NCI-H774 (cell line): ENCODE measurements around the gene MASP1.
"Not testable (repeated sequence)": the region's sequence is repeated elsewhere in the genome, so short reads cannot be mapped to it uniquely, and the experiment has no call there.

Source experiments
- DNase-seq: peaks from one replicate; lab custom pipeline; 2025; lab: John Stamatoyannopoulos, UW

MASP1 gene

DNA sequence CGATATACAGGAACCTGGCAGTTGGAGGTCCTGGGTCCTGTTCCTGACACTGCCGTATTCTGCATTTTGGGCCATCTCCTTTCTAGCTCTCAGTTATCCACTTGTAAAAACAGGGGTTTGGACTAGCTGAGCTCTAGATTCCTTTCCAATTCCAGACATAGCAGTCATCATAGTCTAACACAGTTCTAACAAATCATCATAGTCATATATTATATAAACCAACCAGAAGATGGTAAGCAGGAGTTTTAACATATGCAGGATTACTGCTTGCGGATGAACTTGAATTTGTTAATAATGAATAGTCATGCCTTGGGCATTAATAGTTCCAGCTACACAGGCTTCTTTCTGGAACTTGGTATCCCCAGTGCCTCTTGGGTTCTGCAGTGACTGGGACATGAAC, 26.6 kb downstream of the MASP1 start:
- no peak for DNase-seq

DNA sequence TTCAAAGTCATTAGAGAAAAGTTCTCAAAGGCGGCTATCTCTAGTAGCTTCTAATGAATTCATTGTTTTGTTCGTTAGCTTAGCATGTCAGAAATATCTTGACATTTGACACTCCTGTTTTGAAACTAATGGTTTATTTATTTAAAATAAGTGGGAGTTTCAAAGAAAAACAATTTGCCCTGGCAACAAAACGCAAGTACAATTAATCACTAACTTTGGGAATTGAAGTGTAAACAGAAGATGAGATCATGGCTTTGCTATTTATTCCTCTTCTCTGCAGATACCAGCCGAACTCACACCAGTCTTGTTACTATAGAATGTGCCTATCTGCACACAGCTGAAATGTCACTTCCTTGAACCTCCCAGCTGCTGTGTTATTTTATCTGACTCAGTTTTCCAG, 27.5 kb downstream of the MASP1 start:
- DNase-seq: peak; percentile 25

DNA sequence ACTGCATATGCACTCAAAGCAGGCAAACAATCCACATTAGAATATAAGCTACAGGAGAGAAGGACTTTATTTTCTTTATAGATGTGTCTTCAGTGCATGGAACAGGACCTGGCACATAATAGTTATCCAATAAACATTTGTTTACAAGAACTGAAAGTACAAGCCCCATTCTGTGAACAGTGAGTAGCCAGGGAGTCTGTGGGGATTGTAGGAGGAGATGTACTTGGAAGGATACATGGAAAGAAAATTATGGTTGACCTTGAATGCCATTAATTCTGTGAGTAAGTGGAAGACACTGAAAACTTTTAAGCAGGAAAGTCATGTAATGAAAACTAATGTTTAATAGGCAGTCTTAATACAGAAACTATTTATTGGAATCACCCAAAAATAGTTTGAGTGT, 28.3 kb downstream of the MASP1 start:
- DNase-seq: no peak

DNA sequence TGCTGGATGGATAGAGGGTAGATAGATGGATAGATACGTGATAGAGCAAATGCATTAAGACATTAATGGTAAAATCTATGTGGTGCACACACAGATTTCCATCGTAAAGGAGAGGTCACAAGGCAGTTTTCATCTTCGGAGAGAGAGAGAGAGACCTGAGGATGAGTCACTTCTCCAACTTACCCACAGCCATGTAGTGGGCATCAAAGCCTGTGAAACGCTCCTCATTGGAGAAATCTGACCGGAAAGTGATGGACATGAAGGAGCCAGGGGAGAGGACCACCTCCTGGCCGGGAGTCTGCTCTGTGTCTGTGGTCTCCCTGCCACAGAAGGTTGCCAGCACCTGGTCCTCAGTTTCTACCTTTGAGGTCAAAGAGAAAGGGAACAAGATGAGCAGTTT, 29.2 kb downstream of the MASP1 start:
- no peak for DNase-seq

DNA sequence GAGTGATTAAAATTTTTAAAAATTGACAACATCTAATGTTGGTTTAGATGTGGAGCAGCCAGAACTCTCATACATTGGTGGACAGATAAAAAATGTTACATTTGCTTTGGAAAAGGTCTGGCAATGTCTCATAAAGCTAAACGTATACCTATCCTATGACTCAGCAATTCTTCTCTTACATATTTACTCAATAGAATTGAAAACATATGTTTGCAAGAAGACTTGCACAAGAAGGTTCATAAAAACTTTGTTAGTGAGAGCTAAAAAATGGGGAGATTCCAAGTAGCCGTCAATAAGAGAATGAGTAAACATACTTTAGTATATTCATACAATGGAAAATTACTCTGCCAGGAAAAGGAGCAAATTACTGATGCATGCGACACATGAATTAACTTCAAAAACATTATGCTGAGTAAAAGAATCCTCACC, 30.0 kb downstream of the MASP1 start:
- no peak for DNase-seq

DNA sequence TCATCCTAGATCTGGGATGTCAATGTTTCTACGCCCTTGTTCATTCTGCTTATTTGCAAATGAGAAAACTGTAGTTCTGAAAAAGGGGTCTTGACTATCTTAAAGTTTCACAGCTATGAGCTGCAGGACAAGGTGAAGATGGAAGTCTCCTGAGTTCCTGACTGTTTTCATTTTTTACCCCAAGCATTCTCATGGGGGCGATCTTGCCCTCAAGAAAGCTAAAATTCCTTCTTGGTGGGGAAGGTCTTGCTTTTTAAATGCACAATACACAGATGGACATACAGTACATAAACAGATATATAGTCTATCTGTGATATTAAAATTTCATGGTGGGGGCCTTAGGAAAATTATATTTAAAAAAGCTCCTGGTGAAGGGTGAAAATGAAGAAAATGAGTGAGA, 32.4 kb downstream of the MASP1 start:
- no peak for DNase-seq

DNA sequence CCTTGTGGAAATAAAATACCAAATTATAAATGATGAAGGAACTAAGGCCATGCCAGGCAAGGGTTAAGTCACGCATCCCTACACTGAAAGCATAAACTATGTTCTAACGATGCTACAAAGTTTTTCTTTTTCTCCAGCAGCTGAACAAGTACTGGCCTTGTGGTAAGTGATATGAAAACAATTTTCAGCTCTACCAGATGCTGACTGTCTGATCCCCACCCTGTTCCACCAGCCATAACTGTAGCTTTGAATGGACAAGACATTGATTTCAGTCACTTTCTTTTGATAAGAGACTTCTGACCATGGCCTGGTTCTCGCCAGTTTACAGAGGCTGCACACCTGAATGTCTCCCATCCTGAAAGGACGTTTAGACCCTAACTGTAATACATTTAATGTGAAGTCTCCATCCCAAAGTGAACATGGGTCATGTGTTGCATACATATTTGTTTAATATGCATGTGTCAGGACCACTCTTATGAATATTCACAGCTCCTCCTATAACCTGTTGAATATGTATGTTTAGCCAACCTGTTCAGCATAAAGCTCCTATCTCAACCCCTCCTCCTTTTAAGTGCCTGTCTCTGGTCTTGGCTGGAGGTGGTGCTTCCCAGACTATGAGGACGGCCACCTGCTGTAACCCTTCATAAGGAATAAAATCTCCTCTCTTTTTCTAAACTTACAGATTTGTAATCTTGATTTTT, 33.4 kb downstream of the MASP1 start:
- DNase-seq: no peak

DNA sequence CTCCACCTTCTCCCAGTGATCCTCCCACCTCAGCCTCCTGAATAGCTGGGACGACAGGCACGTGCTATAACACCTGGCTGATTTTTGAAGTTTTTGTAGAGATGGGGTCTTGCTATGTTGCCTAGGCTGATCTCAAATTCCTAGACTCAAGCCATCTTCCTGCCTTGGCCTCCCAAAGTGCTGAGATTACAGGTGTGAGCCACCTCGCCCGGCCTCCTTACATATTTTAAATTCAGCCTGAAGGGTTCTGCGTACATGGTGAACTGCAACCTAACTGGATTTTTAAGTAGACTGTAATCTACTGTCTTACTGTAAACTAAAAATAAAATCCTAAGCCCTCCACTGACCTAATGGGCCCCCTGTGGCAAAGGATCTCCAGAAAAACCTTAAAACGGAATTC, 34.1 kb downstream of the MASP1 start:
- DNase-seq: no peak

DNA sequence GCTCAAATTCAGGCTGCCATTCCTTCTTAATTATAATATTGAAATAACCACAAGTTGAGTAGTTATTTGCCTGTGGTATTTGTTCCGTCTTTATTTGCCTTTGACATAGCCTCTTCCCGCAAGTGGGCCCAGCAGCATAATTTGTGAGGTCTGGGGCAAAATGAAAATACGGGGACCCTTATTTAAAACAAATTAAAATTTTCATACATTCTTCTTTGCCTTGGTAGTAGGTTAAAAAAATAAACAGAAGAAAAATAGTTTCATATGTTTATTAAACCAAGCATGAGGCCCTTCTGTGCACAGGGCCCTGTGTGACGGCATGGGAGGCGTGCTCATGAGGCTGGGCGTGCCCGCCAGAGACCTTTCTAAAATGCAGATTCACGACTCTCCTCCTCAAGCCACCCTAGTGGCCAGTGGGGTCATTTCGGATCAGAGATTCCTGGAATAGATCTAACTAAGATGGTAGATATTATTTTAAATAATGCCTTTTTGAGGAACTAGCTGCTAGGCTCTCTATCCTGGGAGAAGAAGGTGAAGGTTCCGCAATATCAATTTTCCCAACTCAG, 35.4 kb downstream of the MASP1 start:
- DNase-seq: no peak

DNA sequence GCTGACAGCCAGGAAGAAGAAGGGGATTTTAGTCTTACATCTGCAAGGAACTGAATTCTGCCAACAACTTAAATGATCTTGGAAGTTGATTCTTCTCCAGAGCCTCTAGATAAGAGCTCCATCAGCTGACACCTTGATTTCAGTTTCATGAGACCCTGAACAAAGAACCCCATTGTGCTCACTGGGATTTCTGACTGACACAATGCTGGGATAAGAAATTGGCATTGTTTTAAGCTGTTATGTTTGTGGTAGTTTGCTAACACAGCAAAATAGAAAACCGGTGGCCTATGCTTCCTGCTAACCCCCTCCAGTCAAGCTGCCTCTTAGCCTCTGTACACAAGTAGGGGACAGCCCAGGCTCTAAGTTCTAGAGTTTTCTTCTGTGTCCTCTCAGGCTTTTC, 36.2 kb downstream of the MASP1 start:
- no peak for DNase-seq

DNA sequence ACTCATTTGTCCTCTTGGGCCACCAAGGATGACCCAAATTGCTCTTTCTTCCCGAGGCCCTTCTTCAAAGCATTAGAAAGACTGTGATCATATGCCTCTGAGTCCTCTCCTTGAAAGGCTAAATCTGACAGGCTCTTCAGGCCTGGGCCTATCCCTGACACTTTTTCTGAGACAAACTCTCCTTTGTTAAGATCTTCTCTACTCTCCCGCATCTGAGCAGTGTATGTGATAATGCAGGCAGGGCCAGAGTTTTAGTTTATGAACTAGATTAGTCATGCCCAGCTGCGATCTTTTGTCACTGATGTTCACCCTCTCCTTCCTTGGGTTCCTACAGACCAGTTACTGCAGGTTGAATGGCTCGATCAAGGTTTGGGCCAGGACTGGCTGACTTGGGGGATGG, 39.2 kb downstream of the MASP1 start:
- DNase-seq: no peak

DNA sequence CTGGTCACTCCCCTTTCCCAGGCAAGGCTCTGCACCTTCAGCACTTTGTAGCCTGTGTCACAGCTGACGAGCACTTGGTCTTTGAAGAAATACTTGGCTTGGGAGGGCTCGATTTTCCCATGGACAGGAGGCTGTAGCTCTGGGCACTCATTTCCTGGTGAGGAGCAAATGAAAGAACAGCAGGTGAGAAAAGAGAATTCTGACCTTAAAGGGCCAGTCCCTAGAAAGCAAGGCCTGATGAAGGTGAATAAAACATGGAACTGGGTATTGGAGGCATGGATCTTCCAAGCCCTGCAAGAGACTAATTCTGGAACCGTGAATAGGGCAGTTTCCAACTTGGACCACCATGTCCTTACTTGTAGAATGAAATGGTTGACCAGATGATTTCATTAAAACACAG, 39.9 kb downstream of the MASP1 start:
- DNase-seq: no peak

DNA sequence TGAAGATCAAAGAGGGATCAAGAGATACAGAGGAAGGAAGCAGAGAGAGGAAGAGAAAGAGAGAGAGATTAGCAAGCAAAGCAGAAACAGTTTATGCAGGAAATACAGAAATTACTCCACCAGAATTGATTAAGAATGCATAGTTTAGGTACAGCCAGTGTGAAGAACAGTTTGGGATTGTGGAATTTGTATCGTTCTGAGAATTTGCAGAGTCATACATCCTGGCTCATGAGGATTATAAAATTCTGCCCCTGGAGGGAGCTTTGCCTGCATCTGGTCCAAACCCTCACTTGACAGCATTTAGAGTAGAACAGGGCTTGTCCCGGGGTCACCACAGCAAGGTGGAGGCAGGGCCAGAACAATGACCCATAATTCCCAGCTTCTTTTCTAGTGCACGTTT, 44.1 kb downstream of the MASP1 start:
- no peak for DNase-seq

DNA sequence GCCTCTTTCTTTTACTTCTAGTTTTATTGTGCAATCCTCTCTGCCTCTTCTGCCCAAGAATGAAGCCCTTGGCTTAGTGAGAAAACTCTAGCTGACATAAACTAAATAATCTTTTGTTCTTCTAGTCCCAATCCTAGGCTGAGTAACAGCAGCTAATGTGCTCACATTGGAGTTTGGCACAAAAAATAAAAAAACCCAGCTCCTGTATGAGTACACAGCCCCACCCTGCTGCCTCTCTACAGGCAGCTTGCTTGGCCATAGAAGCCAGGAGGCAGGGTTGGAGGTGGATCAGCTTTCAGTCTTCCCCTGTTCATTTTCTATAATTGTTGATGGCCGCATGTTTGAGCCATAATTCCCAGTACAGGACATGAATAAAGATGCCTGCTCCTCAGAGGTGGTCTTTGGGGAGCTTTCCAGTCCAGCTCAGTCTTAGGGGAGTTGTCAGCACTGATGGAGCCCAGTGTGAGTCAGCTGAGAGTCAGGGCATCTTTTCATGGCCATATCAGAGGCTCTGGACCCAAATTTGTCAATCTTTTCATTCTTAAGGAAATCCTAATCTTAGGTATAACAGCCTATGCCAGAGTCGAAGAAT, 47.5 kb downstream of the MASP1 start:
- DNase-seq: no peak

DNA sequence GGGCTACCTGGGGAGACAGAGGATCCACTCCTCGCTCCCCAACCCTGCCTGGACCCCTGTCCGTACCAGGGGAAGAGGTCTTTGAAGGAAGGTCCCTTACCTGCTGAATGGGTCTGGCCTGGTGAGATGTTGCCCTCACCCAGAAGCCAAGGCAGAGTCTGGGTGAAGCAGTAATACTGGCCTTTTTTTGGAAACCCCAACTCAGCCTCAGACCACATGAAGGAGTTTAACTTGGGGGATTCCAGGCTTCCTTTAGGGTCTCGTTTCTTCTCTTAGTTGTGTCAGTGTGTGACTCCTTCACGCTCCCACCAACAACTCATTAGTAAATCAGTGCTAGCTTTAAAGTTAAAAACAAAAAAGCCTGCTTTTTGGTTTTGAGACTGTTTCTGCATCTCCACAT, 48.6 kb downstream of the MASP1 start:
- DNase-seq: no peak

DNA sequence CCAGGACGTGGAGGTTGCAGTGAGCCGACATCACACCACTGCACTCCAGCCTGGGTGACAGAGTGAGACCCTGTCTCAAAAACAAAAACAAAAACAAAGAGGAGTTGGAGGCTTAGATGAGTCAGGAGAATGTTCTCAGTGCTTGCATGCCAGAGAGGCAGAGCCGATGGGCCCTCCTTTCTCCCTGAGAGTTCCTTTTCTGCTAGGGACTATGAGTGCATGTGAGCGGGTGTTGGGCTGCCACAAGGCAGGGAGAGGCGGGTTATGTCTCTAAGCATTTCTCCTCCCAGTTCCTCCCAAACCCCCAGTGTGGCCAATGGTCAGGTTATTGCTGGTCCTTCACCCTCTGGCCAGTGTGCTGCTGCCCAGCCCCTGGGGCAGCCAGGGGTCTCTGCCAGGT, 49.1 kb downstream of the MASP1 start:
- no peak for DNase-seq

DNA sequence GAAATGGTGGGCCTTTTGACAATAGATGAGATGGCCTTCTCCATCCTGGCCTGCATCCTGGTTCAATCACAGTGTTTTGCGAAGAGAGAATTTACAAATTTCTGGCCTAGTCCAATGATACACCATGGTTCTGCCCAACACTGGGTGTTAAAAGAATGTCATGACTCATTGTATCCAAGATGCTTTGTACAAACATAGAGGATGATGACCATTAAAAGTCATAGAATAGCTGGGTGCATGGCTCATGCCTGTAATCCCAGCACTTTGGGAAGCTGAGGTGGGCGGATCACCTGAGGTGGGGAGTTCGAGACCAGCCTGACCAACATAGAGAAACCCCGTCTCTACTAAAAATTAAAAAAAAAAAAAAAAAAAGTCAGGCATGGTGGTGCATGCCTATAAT, 52.7 kb downstream of the MASP1 start:
- not testable (repeated sequence) for DNase-seq

DNA sequence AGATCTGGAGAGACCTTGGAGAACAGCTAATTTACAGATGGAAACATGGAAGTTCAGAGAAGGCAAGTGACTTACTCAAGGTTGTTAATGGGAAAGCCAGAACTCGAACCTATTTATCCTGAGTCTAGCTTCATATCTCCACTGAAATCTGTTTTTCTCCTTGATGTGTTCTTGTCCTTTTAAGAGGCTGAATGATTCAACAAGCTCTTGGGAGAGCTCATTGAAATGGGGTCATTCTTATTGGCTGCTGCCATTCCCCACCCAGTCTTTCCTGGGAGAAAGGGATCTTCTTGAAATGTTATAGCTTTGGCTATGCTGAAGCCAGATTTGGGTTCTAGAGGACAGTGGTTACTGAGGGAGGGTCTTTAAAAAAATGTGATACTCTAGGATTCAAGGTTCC, 53.3 kb downstream of the MASP1 start:
- DNase-seq: no peak

DNA sequence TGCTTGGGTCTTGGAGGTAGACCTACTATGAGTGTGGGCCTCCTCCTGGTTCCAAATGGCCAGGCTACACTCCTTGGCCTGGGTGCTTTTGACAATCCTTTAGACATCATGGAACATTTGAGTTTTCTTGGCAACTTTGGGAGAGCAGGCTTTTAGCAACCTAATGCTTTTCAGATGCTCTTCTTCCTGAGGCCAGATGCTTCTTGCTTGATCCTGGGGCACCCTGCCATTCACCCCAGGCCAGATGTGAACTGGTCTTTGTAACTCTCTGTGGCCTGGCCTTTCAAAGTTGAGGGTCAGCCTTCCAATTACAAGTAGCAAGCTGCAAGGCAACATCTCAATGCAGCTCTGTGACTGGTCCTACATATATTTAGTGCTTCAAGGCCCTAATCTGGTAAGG, 53.8 kb downstream of the MASP1 start:
- no peak for DNase-seq

DNA sequence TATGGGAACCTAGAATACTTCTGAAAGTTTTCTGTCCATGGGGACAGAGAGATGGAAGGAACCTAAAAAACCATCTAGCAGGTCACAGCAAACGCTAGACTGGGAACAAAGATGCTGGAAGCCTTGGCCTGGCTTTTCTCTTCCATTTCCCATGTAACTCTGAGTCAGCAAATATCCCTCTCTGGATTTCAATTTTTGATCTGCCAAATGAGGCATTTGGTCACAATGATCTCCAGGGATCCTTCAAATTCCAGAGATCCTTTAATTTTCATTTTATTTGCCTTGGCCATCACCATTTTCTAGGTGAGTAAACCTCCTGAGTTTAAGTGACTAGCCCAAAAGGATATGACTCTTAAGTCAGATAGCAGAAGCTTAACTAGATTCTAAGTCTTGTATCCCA, 54.6 kb downstream of the MASP1 start:
- DNase-seq: no peak

DNA sequence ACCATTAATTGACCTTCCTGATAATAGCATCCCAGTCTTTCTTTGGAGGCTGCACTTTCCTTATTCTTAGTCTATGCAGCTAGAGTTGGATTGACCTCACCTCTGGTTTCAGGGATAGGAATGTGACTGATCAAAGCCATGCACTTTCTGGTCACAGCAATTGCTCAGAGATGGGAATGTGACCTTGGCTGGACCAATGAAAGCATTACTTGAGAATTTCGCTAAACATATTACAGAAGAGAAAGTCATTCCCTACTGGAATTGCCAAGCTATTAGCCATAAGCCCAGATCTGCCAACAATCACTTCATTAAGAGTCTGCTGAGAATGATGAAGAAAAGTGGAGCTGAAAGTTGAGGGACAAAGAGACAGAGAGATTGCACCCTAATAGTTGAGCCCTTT, 61.5 kb downstream of the MASP1 start:
- DNase-seq: no peak

DNA sequence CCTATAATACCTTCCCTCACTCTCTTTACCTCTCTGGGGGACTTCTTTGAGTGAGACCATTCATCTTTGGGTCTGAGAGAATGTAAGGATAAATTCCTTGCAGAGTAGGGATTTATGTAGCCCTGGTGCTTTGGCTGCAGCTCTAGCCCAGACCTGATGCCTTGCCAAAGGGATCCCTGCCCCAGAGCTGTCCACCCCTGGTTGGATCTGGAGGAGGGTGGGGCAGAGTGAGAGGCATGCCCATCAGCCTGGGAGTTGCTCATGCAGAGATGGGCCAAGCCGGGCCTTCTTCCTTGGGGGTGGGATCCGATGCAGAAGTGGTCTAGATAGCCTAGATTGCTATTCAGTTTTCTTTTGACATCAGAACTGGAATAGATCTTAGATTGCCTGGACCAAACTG, 62.8 kb downstream of the MASP1 start:
- no peak for DNase-seq

DNA sequence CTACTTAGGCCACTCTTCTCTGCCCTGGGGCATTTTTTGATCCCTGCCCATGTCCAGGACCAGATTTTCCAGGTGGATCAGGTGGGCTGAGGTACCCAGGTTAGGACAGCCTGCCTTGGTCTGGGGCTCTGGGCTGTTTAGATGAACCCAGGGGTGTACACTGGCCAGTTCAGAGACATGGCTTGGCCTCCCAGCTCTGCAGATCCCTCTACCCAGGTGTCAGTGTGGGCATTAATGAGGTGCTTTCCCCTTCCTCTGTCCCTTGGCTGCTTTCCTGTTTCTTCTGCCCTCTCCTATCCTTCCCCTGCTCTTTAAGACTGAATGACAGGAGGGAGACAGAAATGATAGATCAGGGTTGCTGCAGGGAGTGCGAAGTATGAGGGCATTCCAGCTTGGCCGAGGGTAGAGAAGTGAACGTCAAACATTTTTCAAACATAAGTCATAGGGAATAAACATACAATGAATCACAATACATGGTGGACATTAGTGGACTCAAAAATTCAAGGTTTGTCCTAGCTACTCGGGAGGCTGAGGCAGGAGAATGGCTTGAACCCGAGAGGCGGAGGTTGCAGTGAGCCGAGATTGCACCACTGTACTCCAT, 63.8 kb downstream of the MASP1 start:
- DNase-seq: no peak

DNA sequence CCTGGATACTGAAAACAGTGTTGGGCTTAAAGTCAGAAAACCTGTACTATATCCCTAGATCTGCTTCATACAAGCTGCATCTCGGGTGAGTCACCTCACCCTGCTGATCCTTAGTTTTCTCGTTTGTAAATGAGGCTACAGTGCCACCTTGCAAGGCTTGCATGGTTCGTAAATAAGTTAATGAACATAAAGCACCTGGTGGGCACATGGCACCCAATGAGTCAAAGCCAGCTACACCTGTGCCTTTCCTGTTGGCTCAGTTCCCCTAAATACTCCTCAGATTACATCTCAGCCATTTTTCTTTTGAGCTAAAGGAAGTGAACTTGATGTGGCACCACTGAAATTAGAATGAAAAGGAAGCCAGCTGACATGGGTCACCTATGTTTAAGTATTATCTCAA, 67.7 kb downstream of the MASP1 start:
- no peak for DNase-seq
